Stimulated activated CD4-positive, alpha-beta T cell treated with anti-CD3 and anti-CD28 coated beads, Interleukin-1b, Interleukin-23, amount 100 ng/mL, for 4 hours (primary cell): Measurements from ENCODE around the gene KIAA0040.
A peak's percentile ranks its signal among the peaks of the same experiment; 100 is the strongest.

Experiments
- DNase-seq, 2 donors: peaks; one replicate each; pipeline ENCODE4 v3.0.0-alpha.2; 2020; ENCODE audit warnings: low read depth in 2 of 2

Gene KIAA0040

GRCh38 chr1:175192630-175193526 is at the start of gene KIAA0040:
TSS of gene KIAA0040 (minus strand) at chr1:175192776. CDS start at chr1:175161013, 31,763 bp downstream.
- DNase-seq: peak; percentile 48 to 50

GRCh38 chr1:175237389-175237788 is 44.8 kb upstream of the KIAA0040 start:
- DNase-seq: no peak

- no peak for DNase-seq
Measured at GRCh38 chr1:175234639-175235038, 42.1 kb upstream of the KIAA0040 start.

- DNase-seq: no peak
Measured at GRCh38 chr1:175232335-175232734, 39.8 kb upstream of the KIAA0040 start.

- DNase-seq: no peak
Measured at GRCh38 chr1:175225805-175226129, 33.2 kb upstream of the KIAA0040 start.

GRCh38 chr1:175222296-175222938 is 29.8 kb upstream of the KIAA0040 start:
- DNase-seq: no peak

GRCh38 chr1:175221557-175222175 is 29.1 kb upstream of the KIAA0040 start:
- no peak for DNase-seq

- DNase-seq: no peak
Measured at GRCh38 chr1:175220853-175221556, 28.4 kb upstream of the KIAA0040 start.

GRCh38 chr1:175219774-175220173 is 27.2 kb upstream of the KIAA0040 start:
- DNase-seq: no peak

- no peak for DNase-seq
Measured at GRCh38 chr1:175218786-175219434, 26.3 kb upstream of the KIAA0040 start.

- no peak for DNase-seq
Measured at GRCh38 chr1:175217721-175218531, 25.4 kb upstream of the KIAA0040 start.

GRCh38 chr1:175216444-175216843 is 23.9 kb upstream of the KIAA0040 start:
- no peak for DNase-seq

- DNase-seq: no peak
Measured at GRCh38 chr1:175211656-175212055, 19.1 kb upstream of the KIAA0040 start.

GRCh38 chr1:175210744-175211143 is 18.2 kb upstream of the KIAA0040 start:
- no peak for DNase-seq

- no peak for DNase-seq
Measured at GRCh38 chr1:175209493-175209921, 16.9 kb upstream of the KIAA0040 start.

- DNase-seq: no peak
Measured at GRCh38 chr1:175208773-175209492, 16.4 kb upstream of the KIAA0040 start.

GRCh38 chr1:175207971-175208370 is 15.4 kb upstream of the KIAA0040 start:
- no peak for DNase-seq

GRCh38 chr1:175206687-175207086 is 14.1 kb upstream of the KIAA0040 start:
- DNase-seq: no peak

- no peak for DNase-seq
Measured at GRCh38 chr1:175204330-175204729, 11.8 kb upstream of the KIAA0040 start.

- DNase-seq: no peak
Measured at GRCh38 chr1:175203570-175204068, 11.0 kb upstream of the KIAA0040 start.
